ENCODE measurements around the gene AGA. TPM values are rescaled to one million over a fixed set of nuclear protein-coding genes. Genes with fewer than 3 reads are reported as not detected.

Gene AGA
- total RNA-seq, 1 donor from 2014 or later: 20.4 TPM

DNA sequence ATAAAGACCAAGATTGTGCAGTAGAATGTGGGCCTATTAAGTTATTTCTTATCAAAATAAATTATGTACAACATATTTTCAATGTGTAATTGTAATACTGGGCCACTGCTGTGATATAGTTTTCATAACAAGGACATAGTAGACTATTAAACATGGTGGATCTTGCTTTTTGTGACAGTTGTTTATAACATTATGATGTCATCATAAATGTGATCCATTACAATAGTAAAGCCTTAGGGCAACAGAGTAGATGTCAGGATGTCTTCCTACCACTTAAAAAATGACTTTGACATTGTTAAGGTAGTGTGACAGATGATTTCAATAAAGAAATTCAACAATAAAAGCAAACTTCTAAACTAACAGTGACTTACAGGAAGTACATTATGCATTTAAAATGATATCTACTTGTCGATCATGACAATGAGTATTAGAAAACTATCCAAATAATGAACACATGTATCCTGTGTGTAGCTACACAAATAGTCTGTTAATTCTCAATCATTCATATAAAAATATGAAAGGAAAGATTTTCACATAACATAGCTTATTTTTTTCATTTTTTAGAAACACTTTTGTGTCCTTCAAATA is 5.3 kb upstream of the AGA start:
- intact Hi-C loops (cut with micrococcal nuclease): no loop called here

DNA sequence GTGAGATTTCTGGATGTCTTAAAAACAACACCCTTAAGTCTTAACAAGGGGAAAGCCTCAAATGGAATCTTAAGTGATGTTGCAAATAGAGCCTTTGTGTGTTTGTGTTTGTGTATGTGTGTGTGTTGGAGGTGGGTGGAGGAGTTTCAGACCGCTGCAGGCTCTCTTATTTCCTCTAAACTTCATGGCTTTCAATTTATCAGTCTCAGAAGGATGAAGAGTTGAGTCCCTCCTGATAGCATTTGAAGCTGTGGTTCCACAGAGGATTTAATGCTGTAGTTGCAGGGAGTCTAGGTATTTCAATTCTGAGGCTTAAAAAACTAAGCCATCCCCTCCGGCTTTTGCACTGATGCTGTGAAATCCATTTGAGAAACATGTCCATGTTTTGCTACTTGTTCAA is 4.3 kb upstream of the AGA start:
- intact Hi-C loops (cut with micrococcal nuclease): no loop called here

- intact Hi-C loops (cut with micrococcal nuclease): loop anchor here (5.0 kb wide), 3 partner anchors 653 to 1248 kb away; partner anchors contain the start of genes SPATA4 and VEGFC
These were observed 2.9 kb upstream of the AGA start for GRCh38 chr4:177444911-177445736.

GRCh38 chr4:177441061-177441802 is 1.0 kb downstream of the AGA start:
- intact Hi-C loops (cut with micrococcal nuclease): loop anchor here (5.0 kb wide), 3 partner anchors 649 to 1244 kb away; partner anchors contain the start of genes SPATA4 and VEGFC

DNA sequence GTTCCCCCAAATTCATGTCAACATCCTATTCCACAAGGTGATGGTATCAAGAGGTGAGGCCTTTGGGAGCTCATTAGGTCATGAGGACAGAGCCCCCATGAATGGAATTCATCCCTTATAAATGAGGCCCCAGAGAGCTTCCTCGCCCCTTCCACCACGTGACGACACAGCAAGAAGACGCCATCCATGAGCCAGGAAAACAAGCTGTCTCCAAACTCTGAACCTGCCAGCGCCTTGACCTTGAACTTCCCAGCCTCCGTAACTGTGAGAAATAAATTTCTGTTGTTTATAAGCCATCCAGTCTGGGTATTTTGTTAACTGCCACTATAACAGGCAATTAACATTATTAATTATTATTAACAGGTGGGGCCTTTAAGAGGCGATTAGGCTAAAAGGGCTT is 5.8 kb downstream of the AGA start:
- intact Hi-C loops (cut with micrococcal nuclease): no loop called here

GRCh38 chr4:177434667-177435066 is 7.6 kb downstream of the AGA start:
- intact Hi-C loops (cut with micrococcal nuclease): no loop called here

DNA sequence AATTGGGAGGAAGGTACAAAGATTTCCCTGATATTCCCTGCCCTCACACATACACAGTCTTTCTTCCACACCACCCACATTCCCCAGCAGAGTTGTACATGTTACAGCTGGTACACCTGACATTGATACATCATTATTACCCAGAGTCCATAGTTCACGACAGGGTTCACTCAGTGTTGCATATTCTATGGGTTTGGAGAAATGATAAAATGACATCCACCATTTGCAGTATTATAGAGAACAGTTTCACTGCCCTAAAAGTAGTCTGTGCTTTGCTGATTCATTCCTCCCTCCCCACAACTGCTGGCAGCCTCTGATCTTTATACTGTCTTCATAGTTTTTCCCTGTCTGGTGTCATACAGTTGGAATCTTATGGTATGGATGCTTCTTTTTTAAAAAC is 15.0 kb downstream of the AGA start:
- intact Hi-C loops (cut with micrococcal nuclease): no loop called here

- intact Hi-C loops (cut with micrococcal nuclease): no loop called here
These were observed 22.8 kb downstream of the AGA start for GRCh38 chr4:177419434-177419833.

DNA sequence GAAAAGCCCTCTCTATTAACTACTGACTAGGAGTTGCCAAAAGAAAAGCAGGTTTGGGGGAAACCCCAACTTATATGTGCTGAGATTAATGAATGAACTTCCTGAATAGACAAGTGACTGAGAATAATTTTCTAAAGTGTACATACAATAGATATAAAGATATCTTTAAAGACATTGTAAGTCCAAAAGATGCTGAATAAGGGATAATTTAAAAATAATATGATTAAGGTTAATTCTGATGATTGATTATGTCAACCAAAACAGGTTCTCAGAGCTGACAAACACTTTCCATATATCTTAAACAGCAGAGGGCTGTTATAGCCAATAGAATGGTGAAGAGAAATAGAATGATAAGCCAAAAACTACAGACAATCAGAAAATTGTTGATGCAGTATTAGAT is 28.6 kb downstream of the AGA start:
- intact Hi-C loops (cut with micrococcal nuclease): no loop called here

GRCh38 chr4:177413076-177413475 is 29.2 kb downstream of the AGA start:
- intact Hi-C loops (cut with micrococcal nuclease): no loop called here

DNA sequence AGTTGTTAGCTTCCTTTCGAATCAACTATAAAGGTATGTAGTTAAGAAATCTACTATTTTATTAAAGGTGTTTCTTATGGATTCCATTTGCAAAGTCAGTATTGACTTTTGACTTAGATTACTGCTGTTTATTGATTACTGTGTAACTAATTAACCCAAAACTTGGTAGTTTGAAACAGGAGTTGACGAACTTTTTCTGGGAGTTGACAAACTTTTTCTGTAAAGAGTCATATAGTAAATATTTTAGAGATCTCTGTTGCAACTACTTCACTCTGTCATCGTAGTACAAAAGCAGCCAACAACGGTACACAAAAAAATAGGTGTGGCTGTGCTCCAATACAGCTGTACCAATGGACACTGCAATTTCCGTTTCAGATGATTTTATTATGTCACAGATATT is 30.2 kb downstream of the AGA start:
- intact Hi-C loops (cut with micrococcal nuclease): no loop called here

DNA sequence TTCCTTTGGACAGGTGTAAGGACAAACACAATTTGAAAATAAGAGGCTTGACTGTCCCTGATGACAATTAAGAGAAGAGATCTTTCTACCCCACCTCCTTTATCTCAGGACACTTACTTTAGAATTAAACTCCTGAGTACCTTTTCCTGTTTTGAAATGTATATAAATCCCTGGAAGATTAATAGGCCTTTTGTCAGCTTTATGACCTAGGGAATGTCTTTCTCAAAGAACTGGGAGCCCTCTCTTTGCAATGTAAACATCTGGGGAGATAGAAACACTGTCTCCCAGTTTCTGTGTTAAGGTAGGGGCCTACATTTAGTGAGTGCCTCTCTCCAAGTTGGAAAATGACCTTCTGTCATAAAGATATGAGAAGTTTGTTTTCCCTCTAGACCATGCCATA is 31.7 kb downstream of the AGA start:
- intact Hi-C loops (cut with micrococcal nuclease): no loop called here

GRCh38 chr4:177408023-177408422 is 34.2 kb downstream of the AGA start:
- intact Hi-C loops (cut with micrococcal nuclease): no loop called here

- intact Hi-C loops (cut with micrococcal nuclease): no loop called here
These were observed 36.7 kb downstream of the AGA start for GRCh38 chr4:177405508-177405907.

GRCh38 chr4:177404986-177405385 is 37.3 kb downstream of the AGA start:
- intact Hi-C loops (cut with micrococcal nuclease): no loop called here

DNA sequence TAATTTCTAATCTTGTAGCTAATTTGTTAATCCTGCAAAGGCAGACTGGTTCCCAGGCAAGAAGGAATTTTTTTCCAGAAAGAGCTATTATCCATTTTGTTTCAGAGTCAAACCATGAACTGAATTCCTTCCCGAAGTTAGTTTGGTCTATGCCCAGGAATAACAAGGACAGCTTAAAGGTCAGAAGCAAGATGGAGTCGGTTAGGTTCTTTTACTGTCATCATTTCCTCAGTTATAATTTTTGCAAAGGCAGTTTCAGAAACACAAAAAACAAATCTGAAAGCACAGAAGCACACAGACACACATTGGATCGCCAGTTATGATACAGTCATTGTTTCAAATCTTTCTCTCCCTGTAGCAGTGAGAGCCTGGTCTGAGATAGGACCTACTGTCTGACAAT is 37.9 kb downstream of the AGA start:
- intact Hi-C loops (cut with micrococcal nuclease): no loop called here

DNA sequence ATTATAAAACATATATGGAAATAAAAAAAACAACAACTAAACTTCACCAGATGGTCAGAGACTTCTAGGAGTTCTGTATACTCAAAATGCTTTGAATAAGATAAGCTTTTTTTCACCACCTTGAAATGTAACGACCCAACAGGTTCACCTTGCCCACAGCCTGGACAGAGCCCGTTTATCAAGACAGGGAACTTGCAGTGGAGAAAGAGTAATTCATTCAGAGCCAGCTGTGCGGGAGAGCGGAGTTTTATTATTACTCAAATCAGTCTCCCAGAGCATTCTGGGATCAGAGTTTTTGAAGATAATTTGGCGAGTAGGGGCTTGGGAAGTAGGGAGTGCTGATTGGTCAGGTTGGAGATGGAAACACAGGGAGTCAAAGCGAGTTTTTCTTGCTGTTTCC is 38.5 kb downstream of the AGA start:
- intact Hi-C loops (cut with micrococcal nuclease): no loop called here

- intact Hi-C loops (cut with micrococcal nuclease): loop anchor here (1.0 kb wide), 1 partner anchor 41 kb away; the partner anchor contains the start of gene AGA
These were observed 40.5 kb downstream of the AGA start for GRCh38 chr4:177401658-177402273.

DNA sequence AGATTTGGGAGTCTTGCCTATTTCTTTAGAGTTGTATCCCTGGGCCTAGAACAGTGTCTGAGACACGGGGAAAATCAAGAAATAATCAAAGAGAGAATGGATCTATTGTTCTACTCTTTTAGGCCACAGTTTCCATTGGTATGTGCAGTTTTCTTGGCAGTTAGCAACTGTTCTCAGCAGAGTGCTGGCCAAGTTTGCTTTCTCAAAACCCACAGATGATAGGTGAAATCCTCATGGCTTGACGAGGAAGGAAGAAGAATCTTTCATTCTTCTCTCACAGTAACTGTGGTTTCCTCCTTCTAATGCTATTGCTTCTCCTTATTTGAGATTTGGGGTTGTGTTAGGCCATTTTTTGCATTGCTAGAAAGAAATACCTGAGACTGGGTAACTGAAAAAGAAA is 42.2 kb downstream of the AGA start:
- intact Hi-C loops (cut with micrococcal nuclease): no loop called here

DNA sequence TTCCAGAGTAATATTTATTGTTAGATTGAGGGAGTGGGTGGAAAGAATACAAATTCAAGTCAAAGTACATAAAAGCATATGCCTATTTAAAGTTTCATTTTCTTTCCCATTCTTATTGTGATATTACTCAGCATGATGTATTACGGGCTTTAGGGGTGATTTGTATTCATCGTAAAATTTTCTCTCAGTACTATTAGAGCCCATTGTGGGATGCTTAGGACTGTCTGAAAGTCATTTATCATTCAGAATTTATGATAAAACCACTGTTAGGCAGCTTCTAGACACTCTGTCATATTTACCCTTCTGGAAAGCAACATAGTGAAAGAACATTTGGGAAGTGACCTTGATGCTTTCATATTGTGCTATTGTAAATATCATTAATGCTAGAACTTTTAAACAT is 45.9 kb downstream of the AGA start:
- intact Hi-C loops (cut with micrococcal nuclease): no loop called here

DNA sequence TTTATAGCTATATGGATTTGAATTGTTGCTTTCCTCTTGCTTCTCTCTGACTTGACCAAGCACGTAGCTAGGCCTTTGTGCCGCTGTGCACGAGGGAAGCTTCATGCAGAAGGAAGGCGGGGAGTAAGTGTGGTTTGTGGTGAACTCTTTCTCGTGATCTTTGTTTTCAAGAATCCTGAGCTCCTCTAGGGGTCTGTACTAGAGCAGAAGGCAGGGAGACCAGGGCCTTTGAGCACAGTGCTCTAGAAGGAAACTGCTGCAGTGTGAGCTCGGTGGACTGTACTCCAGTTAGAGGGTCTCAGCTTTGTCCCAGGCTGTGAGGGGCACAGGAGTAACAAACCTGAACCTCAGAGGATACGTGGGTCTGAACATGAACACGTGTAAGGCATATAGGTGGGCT is 49.0 kb downstream of the AGA start:
- intact Hi-C loops (cut with micrococcal nuclease): no loop called here

- intact Hi-C loops (cut with micrococcal nuclease): no loop called here
These were observed 50.3 kb downstream of the AGA start for GRCh38 chr4:177391953-177392352.

Data from T-helper 2 cell treated with Interferon-gamma antibody and Interleukin-4, amounts not matched to agents 100 ng/mL and 5 ng/mL, for 36 hours (primary cell).